ENCODE measurements around the gene CDK2AP2.

DNA sequence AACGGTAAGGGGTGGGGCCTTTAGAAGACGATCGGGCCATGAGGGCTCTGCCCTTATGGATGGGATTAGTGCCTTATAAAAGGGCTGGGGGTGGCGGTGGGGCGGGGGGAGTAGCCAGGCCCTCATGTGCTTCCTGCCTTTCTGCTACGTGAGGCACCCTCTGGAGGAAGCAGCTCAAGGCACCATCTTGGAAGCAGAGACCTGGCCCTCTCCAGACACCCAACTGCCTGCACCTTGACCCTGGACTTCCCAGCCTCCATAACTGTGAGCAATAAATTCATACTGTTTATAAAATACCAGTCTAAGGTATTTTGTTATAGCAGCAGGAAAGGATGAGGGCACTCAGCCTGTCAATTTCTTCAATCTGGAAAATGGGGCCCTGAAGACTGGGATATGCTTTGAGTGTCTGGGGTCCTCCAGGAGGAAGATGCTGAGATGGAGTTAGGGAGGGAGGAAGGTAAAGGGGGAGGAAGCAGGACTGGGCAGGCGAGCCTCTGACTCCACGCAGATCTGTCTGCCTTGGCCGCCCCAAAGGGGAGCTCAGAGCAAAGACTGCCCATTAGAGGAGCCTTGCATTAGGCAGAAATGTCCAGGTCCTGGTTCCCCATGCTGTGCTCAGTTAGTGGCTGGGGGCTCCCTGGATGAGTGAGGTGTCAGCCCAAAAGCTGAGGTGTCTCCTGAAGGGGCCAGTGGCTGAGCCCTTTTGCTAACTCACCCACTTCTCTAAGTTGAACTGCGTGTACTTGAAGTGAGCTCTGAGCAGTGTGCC lies 10.0 kb upstream of the CDK2AP2 start:
- no peak for TF ChIP-seq GLIS3 (CRISPR knock-in tag; IDR thresholded peaks at IDR 0.05)
- TF ChIP-seq ZFP3 (CRISPR knock-in tag; IDR thresholded peaks at IDR 0.05) = no peak
- TF ChIP-seq, protein P1, sequence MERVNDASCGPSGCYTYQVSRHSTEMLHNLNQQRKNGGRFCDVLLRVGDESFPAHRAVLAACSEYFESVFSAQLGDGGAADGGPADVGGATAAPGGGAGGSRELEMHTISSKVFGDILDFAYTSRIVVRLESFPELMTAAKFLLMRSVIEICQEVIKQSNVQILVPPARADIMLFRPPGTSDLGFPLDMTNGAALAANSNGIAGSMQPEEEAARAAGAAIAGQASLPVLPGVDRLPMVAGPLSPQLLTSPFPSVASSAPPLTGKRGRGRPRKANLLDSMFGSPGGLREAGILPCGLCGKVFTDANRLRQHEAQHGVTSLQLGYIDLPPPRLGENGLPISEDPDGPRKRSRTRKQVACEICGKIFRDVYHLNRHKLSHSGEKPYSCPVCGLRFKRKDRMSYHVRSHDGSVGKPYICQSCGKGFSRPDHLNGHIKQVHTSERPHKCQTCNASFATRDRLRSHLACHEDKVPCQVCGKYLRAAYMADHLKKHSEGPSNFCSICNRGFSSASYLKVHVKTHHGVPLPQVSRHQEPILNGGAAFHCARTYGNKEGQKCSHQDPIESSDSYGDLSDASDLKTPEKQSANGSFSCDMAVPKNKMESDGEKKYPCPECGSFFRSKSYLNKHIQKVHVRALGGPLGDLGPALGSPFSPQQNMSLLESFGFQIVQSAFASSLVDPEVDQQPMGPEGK (CRISPR knock-in tag; IDR thresholded peaks at IDR 0.05; ENCODE audit: borderline replicate concordance) = no peak

Data from SK-N-SH treated with all-trans-retinoic acid at 6 μM for 48 hours (cell line).